NB4 (cell line): ENCODE measurements around the gene DDX27.

Experiments used
- MAX ChIP-seq: IDR thresholded peaks from 2 replicates; pipeline ENCODE4 v1.6.1; 2011; ENCODE audit warnings: low read depth, low read length
- POLR2A ChIP-seq: IDR thresholded peaks from 2 replicates; pipeline ENCODE4 v1.6.1; 2011; ENCODE audit warnings: mild to moderate bottlenecking; ENCODE audit not compliant: insufficient read length; ENCODE audit errors: extremely low read depth

GRCh38 chr20:49228676-49229075 lies 9.5 kb downstream of the DDX27 start:
- TF ChIP-seq MAX (no peak), POLR2A (no peak)
